ENCODE measurements around the gene KMT2B.

The KMT2B gene

DNA sequence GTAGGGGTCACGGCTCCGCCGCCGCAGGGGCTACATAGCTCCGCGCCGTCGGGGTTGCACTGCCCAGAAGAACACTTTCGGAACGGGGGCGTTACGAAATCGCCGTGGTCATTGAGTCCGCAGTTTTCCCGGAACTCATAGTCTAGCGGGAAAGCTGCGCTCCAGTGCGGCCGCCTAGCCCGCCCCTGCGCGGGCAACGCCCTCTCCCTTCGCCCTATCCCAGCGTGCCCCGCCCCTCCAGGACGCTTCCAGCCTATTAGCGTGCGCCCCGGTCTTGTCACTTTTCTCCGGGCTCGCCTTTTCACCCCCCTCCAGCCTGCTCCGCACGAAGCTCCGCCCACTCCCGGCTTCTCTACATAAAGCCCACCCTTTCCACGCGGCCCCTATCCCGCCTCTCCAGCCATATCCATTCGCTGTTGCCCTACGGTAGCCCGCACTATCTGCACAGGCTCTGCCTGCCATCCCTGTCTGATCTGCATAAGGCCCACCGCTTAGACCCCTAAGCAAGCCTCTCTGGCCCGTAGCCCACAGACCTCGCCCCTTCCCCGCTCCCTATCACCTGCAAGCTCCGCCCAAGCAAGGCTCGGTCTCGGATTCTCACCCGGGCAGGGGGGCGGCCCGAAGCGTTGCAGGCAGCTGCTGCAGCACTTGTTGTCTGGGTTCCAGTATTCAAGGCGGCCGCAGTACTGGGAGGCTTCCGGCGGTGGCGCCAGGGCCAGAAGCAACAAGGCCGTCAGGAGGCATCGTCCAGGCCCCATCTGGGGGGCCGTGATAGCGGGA is 22.8 kb downstream of the KMT2B start:
- peak; percentile 96 to 97 for DNase-seq (ENCODE audit: low read depth in 2 of 2)

DNA sequence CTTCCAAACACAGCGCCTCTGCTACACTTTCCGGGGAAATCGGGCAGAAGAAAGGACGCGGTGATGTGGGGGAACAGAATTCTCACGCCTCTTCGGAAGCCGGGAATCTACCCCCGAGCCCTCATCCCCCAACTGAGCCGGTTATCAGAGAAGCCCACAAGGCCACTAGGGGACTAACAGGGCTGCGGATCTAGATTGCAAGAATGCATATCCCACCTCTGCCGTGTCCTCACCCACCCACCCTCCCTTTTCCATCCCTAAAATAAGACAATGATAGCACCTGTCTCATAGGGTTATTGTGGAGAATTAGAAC is 23.4 kb downstream of the KMT2B start:
- no peak for DNase-seq (ENCODE audit: low read depth in 2 of 2)

DNA sequence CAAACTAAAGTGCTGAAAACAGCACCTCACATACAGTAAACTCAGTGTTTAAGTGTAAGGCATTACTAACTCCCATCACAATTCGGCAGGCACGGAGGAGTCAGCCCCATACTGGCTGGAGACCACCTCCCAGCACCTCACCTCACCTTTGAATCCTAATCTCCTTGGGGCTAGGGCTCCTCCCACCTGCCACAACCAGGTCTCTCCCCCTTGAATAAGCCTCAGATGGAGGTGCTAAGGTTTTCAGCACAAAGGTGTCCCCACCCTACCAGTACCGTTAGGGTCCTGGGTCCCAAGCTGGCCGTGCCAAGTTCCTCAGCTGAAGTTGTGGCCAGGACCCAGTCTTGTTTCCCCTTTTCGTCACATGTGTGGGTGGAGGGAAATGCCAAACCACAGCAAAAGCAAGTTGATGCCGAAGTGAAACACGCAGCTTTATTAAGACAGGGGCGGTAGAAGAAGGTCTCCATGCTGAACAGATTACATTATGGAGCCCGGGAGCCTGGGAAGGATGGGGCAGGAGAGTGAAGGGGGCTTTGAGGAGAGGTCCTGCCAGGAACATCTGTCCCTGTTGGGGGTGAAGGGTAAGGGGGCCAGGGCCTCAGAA is 24.4 kb downstream of the KMT2B start, which contains the start of gene IGFLR1:
Gene IGFLR1 (minus strand): TSS at position 332 of the 604 bp plus-strand sequence. CDS start 1,272 bp downstream, outside the sequence.
- peak; percentile 48 to 70 for DNase-seq (ENCODE audit: low read depth in 2 of 2)

DNA sequence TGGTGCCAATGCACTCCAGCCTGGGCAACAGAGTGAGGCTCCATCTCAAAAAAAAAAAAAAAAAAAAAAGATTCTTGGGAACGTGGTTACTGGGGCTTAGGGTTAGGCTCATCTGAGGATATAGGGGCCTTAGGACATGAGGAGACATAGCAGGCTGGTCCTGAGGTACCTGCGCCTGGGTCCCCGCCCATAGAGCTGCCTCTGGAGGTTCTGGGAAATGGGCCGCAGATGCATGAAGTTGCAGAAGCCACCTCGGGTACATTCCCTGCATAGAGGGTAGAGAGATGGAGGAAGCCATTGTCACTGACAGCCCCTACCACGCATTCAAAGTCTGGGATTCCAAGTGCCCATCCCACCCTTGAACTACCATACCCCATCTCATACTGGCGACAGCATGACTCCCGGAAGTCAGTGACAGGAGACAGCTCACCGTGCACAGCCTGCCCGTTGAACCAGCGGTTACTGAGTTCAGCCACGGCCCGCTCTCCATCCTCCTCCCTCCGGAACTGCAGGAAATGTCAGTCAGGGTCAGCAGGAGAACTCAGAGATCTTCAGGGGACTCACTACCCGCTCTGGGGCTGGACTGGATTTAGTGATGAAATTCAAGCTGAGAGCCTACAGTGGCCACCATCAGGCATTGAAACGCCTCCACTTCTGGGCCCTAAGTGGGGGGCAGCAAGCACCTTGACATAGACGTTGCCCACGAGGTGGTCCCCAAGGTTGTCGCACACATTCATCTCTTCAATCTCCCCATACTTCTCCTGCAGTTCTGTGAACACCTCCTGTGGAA is 26.0 kb downstream of the KMT2B start:
- no peak for DNase-seq (ENCODE audit: low read depth in 2 of 2)

DNA sequence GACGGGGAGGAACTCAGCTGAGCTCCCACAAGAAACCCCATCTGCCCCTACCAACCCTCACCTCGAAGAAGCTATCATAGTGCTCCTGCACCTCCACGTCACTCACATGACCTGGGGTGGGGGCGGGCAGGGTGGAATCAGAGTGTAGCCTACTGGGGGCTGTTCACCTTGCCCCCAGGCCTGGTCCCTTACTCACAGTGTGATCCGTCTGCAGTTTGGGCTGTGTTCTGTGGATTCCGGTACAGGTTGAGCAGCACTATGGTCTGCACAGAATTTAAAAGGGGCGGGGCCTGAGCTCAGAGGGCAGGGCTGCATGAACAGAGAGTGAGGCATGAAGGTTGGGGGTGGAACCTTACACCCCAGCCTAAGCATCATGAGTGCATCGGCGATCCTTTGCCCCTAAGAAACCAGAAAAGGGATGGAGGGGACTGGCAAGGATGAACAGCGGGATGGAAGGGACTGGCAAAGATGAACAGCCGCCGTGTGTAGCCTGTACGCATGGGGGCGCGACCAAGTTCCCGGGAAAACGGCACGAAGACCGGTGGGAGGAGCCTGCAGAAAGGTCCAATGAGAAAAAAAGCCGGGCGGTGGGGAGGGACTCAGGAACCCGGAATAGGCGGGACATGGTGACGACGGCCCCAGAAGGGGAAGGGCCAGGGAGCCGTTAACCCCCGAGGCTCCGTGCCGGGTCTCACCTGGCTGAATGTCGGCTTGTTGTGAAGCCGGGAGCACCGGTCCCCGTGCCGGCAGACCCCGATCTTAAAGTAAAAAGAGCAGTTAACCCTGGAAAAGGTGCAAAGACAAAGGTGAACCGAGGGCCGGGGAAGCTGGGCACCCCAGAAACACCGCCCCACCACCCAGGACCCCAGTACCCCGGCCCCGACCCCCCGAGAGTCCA is 26.9 kb downstream of the KMT2B start:
- DNase-seq (ENCODE audit: low read depth in 2 of 2) = peak; percentile 86 to 91

DNA sequence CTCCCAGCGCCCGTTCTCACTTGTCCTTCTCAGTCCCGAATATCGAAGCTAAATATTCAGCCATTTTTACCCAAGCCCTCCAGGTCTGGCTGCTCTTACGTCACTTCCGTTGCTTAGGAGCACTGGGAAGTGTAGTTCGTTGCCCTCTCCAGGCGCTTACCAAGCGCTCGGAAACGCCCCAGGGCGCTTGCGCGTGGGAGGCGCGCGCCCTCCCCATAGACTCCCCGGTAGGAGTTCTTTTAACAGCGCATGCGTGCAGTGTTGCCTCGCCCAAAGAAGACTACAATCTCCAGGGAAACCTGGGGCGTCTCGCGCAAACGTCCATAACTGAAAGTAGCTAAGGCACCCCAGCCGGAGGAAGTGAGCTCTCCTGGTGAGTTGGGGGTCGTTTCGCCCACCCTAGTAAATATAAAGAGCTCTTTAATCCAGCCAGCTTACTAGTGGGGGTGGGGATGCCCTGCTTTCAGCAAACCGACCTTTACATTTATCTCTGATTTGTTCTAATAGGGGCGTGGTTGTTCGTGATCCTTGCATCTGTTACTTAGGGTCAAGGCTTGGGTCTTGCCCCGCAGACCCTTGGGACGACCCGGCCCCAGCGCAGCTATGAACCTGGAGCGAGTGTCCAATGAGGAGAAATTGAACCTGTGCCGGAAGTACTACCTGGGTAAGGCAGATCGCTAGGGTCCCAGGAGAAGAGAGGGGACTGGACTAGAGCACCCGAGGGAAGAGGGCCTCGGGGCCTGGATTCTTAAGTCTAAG is 27.7 kb downstream of the KMT2B start, which contains the start of the genes PSENEN and U2AF1L4:
Gene PSENEN (plus strand): TSS at position 324 of the 759 bp plus-strand sequence. CDS start 280 bp downstream, at position 604.
Gene U2AF1L4 (minus strand): TSS at position 91 of the 759 bp plus-strand sequence. CDS start 27 bp downstream, at position 64.
- peak; percentile 83 to 93 for DNase-seq (ENCODE audit: low read depth in 2 of 2)

DNA sequence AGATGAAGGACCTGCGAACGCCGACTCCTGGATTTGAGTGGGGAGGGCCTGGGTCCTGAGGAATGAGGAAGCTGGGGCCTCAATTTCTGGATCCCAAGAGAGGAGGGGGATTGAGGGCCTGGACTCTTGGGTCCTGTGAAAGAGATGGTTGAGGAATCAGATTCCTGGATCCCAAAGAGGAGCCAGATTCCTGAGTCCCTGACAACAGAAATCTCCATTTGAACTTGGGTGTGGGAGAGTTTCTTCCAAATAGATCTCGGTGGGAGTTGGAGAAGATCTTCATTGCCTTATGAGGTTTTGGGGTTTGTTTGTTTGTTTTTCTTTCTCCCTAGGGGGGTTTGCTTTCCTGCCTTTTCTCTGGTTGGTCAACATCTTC is 28.3 kb downstream of the KMT2B start:
- DNase-seq (ENCODE audit: low read depth in 2 of 2) = no peak

DNA sequence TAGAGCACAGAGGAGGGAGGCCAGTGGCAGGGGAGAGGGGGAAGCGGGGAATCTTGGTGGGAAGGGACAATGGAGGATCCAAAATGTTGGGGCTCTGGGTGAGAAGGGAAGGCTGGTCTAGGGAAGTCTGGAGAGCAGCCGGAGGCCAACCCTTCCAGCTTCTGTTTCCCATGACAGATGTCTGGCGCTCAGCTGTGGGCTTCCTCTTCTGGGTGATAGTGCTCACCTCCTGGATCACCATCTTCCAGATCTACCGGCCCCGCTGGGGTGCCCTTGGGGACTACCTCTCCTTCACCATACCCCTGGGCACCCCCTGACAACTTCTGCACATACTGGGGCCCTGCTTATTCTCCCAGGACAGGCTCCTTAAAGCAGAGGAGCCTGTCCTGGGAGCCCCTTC is 28.7 kb downstream of the KMT2B start:
- no peak for DNase-seq (ENCODE audit: low read depth in 2 of 2)

DNA sequence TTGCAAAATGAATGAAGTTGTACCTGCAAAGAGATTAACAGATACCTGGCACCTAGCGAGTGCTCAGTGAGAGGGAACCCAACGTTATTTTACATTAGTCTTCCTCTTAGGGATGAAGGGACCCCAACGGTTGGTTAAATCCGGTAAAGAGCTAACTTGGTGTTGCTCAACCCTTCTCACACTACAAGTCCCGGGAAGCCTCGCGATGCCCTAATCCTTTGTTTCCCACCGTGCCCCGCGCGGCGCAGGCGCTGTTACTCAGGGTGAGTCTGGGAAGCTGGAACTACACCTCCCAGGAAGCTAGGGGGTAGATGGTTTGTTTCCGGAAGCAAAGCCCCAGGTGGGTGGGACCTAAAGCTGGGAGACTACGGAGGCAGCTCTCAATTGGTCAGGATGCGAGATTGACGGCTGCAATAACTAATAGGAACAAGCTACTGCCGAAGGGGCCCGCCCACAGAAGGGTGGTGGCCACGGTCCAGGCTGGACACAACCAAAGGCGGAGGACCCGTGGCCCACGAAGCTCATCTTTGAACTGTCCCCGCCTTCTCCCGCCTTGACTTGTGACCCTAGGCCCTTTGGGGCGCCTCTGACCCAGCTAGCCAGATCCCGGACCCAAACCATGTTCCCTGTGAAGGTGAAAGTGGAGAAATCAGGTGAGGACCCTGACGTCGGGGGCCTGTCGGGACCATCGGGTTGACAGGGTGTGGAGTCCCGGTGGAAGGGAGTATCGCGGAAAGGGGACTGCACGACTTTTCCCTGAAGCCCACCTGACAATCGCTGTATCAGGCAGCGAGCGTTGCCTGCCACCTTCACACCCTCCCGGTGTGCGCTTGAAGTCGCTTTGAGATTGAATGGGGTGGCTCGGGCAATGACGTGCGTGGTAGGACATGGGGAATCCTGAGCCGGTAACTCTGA is 30.6 kb downstream of the KMT2B start, which contains the start of gene LIN37:
Gene LIN37 (plus strand): TSS at position 471 of the 915 bp plus-strand sequence. CDS start 149 bp downstream, at position 620.
- peak; percentile 95 to 97 for DNase-seq (ENCODE audit: low read depth in 2 of 2)

DNA sequence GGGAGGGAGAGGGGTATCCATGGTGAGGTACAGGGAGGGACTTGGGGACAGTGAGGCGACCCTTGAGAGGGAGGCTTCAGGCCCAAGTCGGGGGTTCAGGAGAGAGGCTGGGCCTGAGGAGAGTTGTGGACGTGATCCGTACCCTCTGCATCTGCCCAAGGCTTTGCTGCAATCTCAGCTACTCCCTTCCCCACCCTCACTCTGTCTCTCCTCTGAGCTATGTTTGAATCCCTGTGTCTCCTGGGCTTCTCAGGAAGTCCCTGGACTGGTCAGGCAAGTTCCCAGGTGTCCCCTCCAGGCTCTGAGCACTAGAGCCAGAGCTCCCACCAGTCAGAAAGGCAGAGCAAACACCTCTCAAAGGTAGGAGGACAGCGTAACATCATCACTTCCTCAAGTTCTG is 32.4 kb downstream of the KMT2B start:
- no peak for DNase-seq (ENCODE audit: low read depth in 2 of 2)

DNA sequence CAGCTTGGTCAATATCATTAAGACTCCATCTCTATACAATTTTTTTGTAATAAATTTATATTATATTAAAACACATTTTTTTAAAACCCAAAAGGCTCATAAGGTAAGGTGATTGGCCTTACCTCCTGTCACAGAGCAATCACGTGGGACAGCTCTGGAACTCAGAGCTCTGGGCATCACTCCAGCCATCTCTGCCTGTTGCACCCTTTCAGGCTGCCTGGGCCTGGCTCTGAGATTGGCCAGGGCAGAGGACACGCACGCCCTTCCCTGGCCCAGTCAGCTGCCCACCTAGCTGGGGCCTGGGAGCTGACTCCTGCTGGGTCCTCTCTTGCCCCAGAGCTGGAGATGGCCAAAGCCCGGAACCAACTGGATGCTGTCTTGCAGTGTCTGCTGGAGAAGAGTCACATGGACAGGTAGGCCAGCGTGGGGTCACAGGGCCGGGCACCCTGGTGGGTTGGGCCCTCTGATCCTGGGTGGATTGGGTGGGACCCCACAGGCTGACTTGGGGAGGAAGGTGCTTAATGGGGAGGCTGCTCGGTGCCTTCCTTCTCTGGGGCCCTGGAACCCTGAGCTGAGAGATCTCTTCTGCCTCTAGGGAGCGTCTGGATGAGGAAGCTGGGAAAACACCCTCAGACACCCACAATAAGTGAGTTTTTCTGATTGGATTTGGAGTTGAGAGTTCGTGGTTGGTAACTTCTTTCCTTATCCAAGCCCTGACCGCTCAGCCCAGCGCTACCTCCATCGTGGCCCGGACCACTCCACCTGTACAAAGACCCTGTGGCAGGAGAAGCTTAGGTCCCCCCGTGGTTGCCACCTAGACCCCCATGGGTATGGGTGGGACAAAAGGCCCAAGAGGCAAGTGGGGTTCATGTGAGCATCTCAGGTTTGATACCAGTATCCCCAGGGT is 34.3 kb downstream of the KMT2B start:
- DNase-seq (ENCODE audit: low read depth in 2 of 2) = no peak

DNA sequence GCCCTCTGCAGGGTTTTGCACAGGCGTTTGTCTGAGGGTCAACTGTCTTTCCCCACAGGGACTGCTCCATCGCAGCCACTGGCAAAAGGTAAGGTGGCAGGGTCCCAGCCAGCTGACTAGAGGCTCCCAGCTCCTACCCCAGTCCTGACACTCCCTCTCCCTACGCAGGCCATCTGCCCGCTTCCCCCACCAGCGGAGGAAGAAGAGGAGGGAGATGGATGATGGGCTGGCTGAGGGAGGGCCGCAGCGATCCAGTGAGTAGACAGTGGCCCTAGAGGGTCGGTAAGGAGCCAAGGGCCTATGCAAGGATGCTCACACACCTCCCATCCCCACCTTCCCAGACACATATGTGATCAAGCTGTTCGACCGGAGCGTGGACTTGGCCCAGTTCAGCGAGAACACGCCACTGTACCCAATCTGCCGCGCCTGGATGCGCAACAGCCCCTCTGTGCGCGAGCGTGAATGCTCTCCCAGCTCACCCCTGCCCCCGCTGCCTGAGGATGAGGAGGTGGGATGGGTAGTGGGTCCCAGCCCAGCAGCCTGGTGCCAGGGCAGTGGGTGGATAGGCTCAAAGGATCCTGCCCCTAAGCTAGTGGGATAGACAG is 35.0 kb downstream of the KMT2B start:
- DNase-seq (ENCODE audit: low read depth in 2 of 2) = no peak

DNA sequence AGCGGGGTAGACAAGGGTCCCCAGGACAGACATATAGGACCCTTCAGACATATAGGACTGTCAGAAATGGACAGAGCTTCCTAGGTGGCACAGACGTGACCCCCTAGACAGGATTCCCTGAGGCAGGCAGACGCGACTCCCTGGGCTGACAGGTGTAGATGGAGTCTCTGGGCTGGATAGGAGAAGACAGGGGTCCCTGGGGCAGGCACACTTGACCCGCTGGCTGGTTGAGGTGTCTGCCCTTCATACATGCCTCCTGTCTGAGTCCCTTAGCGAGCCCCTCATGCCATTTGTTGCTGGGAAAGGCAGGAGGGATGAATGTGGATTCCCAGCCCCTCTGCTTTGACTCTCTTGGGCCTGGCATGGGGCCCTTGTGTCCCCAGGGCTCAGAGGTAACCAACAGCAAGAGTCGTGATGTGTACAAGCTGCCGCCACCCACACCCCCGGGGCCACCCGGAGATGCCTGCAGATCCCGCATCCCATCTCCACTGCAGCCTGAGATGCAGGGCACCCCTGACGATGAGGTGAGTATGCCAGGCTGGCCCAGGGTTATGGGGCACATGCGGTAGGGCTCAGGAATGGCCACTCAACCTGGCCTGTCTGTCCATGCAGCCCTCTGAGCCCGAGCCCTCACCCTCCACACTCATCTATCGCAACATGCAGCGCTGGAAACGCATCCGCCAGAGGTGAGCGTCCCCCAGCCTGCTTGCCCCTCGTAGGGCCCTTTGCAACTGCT is 36.0 kb downstream of the KMT2B start:
- DNase-seq (ENCODE audit: low read depth in 2 of 2) = no peak

DNA sequence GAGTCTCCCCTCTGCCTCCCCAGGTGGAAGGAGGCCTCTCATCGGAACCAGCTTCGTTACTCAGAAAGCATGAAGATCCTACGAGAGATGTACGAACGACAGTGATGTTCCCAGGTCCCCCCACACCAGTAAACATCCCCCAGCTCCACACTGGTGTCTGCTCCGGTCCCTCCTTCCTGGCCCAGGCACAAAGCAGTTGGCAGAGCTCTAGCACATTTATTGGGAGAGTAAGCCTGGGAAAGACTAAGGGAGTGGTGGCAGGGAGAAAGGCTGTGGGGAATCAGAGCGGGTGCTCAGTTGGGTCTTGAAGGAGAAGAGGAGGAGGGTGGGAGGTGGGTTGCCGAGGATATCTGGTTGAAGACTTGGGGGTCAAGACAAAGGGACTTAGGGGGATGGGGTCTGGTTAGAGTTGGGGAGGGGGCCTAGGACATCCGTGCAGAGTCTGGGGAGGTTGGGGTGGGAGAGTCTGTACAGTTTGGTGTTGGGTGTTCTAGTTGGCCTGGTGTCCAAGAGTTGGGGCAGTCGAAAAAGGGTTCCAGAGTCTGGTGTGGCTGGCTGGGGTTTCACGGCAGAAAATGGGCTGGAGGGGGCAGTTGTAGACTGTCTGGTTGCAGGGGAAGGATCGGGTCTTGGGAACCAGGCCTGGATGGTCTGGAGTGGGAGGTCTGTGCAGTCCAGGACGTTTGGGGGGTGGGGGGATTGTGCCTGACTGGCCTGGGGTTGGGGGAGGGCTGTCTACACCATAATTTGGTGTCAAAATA is 36.7 kb downstream of the KMT2B start:
- DNase-seq (ENCODE audit: low read depth in 2 of 2) = no peak

DNA sequence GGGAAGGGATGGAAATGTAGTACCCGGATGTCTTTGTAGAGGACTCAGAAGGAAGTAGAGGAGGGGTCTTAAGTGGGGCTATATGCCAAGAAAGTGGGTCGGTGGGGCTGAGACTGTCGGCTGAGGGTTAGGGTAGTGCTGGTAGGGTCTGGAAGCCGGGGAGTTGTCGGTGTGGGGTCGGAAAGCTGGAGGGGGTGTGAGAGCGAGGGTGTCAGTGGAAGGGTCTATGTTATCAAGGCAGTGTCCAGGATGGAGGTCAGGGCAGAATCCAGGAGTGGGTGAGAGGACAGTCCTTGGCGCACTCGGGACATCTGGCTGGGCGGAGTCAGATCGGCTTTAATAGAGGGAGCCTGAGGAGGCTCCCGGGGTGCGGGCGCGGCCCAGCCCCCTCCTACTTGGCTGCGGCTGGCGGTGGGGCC is 37.3 kb downstream of the KMT2B start:
- DNase-seq (ENCODE audit: low read depth in 2 of 2) = no peak

DNA sequence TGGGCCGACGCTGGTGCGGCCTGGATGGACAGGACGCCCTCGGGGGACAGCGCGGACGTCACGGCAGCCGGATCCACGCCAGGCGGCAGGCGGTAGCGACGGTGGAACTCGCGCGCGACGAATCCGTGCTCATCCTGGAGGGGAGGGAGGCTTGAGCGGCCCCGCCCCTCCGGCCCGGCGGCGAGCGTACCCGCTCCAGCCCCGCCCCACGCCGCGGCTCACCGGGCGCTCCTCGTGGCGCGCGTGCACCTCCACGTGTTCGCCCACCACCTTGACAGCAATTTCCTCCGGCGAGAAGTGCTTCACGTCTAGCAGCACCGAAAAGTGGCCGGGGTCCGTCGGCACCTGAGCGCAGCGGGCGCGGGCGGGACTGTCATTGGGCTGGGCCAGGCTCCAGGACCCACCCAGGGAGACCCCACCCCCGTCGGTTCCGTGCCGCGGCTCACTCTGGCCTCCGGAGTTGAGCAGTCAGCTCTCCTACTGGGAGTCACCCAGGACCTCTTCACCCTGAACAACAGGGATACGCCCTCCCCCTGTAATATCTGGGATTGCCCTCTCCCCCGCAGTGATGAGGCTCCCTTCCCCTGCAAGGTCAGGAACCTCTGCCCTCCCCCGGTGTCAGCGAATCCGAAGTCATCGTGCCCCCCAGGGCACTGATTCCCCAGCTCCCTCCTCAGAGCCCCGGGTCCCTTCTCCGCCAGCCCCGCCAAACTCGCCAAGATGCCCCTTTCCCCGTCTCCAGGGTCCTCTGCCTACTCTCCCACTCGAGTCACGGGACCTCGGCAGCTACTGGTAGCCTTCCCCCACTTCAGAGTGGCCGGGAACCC is 38.0 kb downstream of the KMT2B start:
- peak; percentile 40 to 43 for DNase-seq (ENCODE audit: low read depth in 2 of 2)
